ENCODE results near the gene TREML4.

DNA sequence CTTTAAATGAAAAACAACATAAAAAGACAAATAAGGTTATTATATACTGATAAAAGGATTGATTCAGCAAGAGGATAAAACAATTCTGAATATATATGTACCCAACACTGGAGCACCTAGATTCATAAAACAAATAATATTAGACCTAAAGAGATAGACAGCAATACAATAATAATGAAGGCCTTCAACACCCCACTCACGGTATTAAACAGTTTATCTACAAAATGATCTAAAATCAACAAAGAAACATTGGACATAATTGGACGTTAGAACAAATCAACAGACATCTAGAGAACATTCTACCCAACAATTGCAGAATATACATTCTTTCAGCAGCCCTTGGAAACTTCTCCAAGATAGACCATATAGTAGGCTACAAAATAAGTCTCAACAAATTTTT lies 34.3 kb downstream of the TREML4 start:
- TF ChIP-seq, protein P1, sequence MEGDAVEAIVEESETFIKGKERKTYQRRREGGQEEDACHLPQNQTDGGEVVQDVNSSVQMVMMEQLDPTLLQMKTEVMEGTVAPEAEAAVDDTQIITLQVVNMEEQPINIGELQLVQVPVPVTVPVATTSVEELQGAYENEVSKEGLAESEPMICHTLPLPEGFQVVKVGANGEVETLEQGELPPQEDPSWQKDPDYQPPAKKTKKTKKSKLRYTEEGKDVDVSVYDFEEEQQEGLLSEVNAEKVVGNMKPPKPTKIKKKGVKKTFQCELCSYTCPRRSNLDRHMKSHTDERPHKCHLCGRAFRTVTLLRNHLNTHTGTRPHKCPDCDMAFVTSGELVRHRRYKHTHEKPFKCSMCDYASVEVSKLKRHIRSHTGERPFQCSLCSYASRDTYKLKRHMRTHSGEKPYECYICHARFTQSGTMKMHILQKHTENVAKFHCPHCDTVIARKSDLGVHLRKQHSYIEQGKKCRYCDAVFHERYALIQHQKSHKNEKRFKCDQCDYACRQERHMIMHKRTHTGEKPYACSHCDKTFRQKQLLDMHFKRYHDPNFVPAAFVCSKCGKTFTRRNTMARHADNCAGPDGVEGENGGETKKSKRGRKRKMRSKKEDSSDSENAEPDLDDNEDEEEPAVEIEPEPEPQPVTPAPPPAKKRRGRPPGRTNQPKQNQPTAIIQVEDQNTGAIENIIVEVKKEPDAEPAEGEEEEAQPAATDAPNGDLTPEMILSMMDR (IDR thresholded peaks at IDR 0.05) = no peak
- no peak for TF ChIP-seq POLR2A (IDR thresholded peaks at IDR 0.05)

Measured in thyroid gland (tissue), 4 donors.